Body of pancreas (tissue), 4 donors: ENCODE measurements around the gene ZNF705A.

ENCODE experiments used
- POLR2A ChIP-seq, 3 donors: fragments of 450-650 bp; IDR thresholded peaks; one replicate each; pipeline ENCODE4 v1.6.1; 2016; ENCODE audit warnings: antibody characterized with exemption in 3 of 3, mild to moderate bottlenecking in 2 of 3
- TF ChIP-seq, protein P1 (sequence below), 7 experiments: fragments of 450-650 bp in 4 of 7; fragments of 200-600 bp in 3 of 7; sonication (generic) in 3 of 7; IDR thresholded peaks; one replicate each; pipeline ENCODE4 v1.5.1; 2016 to 2019; ENCODE audit warnings: antibody characterized with exemption in 7 of 7

DNA sequence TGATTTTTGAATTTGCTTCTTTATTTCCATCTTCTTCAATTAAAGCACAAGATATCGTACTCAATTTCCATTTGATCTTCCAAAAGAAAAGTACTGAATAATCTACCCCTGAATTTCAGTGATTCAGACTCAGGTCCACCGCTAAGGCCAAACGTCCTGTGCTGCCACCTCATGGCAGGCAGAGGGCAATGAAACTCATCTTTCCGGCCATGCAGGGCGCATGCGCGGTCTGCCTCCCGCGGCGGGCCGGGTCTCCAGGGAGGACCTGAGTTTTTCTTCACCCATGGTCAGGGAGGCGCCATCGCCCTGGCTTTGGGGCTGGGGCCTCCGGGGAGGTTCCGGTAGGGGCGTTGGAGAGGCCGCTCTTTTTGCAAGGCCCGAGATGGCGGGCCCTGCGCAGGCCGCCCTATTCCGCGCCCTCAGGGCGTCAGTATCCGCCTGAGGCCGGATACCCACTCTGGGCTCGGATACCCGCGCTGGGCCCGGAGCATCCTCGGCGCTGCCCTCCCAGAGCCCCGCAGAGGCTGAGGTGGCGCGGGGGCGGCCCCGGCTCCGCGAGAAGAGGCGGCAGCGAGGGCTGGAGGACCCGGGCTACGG, 23.3 kb downstream of the ZNF705A start:
- TF ChIP-seq, protein P1, sequence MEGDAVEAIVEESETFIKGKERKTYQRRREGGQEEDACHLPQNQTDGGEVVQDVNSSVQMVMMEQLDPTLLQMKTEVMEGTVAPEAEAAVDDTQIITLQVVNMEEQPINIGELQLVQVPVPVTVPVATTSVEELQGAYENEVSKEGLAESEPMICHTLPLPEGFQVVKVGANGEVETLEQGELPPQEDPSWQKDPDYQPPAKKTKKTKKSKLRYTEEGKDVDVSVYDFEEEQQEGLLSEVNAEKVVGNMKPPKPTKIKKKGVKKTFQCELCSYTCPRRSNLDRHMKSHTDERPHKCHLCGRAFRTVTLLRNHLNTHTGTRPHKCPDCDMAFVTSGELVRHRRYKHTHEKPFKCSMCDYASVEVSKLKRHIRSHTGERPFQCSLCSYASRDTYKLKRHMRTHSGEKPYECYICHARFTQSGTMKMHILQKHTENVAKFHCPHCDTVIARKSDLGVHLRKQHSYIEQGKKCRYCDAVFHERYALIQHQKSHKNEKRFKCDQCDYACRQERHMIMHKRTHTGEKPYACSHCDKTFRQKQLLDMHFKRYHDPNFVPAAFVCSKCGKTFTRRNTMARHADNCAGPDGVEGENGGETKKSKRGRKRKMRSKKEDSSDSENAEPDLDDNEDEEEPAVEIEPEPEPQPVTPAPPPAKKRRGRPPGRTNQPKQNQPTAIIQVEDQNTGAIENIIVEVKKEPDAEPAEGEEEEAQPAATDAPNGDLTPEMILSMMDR (IDR thresholded peaks at IDR 0.05) = peak in 6 of 7 experiments; percentile 13 to 67 (median 60)
- TF ChIP-seq POLR2A (IDR thresholded peaks at IDR 0.05) = peak; percentile 11 to 49 (median 44)
